Measurements from ENCODE around the gene ATP8A2. TPM values are rescaled to one million over a fixed set of nuclear protein-coding genes. Genes with fewer than 3 reads are reported as not detected.
"Not testable (repeated sequence)": the region's sequence is repeated elsewhere in the genome, so short reads cannot be mapped to it uniquely, and the experiment has no call there.

ATP8A2 gene
- total RNA-seq, 2 experiments from 2014 or later, result not detected

- no TSS peak for BruUV-seq (replicated peaks)
- CTCF ChIA-PET (ENCODE audit: unreplicated experiment), result no interaction called here
Observed at GRCh38 chr13:25951831-25952230, 580.1 kb downstream of the ATP8A2 start.

DNA sequence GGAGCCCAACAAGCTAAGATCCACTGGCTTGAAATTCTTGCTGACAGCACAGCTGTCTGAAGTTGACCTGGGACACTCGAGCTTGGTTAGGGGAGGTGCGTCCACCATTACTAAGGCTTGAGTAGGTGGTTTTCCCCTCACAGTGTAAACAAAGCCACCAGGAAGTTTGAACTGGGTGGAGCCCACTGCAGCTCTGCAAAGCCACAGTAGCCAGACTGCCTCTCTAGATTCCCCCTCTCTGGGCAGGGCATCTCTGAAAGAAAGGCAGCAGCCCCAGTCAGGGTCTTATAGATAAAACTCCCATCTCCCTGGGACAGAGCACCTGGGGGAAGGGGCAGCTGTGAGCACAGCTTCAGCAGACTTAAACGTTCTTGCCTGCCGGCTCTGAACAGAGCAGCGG lies 582.3 kb downstream of the ATP8A2 start:
- H3K36me3 ChIP-seq (ENCODE audit: insufficient read depth, low read length); BruUV-seq (replicated peaks); H3K4me2 ChIP-seq (ENCODE audit: low read length); intact Hi-C loops (cut with micrococcal nuclease; ENCODE audit: unreplicated experiment); DNase-seq (ENCODE audit: low spot score); POLR2A ChIA-PET; H3K4me1 ChIP-seq (ENCODE audit: insufficient read depth, low read length, poor library complexity, severe bottlenecking); H2AFZ ChIP-seq (ENCODE audit: low read length); H3K4me3 ChIP-seq (ENCODE audit: low read depth, low read length, poor library complexity, severe bottlenecking); H4K20me1 ChIP-seq (ENCODE audit: insufficient read depth, low read length); H3K79me2 ChIP-seq (ENCODE audit: insufficient read depth, low read depth, low read length); H3K27ac ChIP-seq (ENCODE audit: low read depth, low read length, poor library complexity, severe bottlenecking); CTCF ChIA-PET (ENCODE audit: unreplicated experiment); H3K9me2 ChIP-seq (ENCODE audit: insufficient read depth, low read length); H3K9me3 ChIP-seq (ENCODE audit: low read length): not testable (repeated sequence)

More at GRCh38 chr13:25951831-25952230, 580.1 kb downstream of the ATP8A2 start:
- Histone ChIP-seq H3K9me3 (ENCODE audit: low read length) (no peaks in the 10 kb centered on the region), H4K20me1 (ENCODE audit: insufficient read depth, low read length) (no peaks in the 10 kb centered on the region), H3K4me1 (ENCODE audit: insufficient read depth, low read length, poor library complexity, severe bottlenecking) (no peaks in the 10 kb centered on the region), H3K4me2 (ENCODE audit: low read length) (no peak overlapping the region), H3K4me3 (ENCODE audit: low read depth, low read length, poor library complexity, severe bottlenecking) (no peak overlapping the region), H2AFZ (ENCODE audit: low read length) (no peak overlapping the region), H3K27ac (ENCODE audit: low read depth, low read length, poor library complexity, severe bottlenecking) (no peak overlapping the region), H3K79me2 (ENCODE audit: insufficient read depth, low read depth, low read length) (no peaks in the 10 kb centered on the region), H3K9me2 (ENCODE audit: insufficient read depth, low read length) (no peaks in the 10 kb centered on the region), H3K36me3 (ENCODE audit: insufficient read depth, low read length) (no peaks in the 10 kb centered on the region)
- TF ChIP-seq CTCF (conservative IDR thresholded peaks at IDR 0.05; ENCODE audit: low read length) (no peak), EZH2phosphoT487 (IDR thresholded peaks at IDR 0.05; ENCODE audit: borderline replicate concordance, low read depth, low read length) (no peak)
- intact Hi-C loops (cut with micrococcal nuclease; ENCODE audit: unreplicated experiment), result no loop called here
- POLR2A ChIA-PET, result no interaction called here
- no peak for DNase-seq (ENCODE audit: low spot score)

GRCh38 chr13:25954943-25955342 lies 583.2 kb downstream of the ATP8A2 start:
- H2AFZ ChIP-seq (ENCODE audit: low read length); POLR2A ChIA-PET; H3K27ac ChIP-seq (ENCODE audit: low read depth, low read length, poor library complexity, severe bottlenecking); H3K9me3 ChIP-seq (ENCODE audit: low read length); intact Hi-C loops (cut with micrococcal nuclease; ENCODE audit: unreplicated experiment); BruUV-seq (replicated peaks); H3K36me3 ChIP-seq (ENCODE audit: insufficient read depth, low read length); CTCF ChIA-PET (ENCODE audit: unreplicated experiment); H3K4me3 ChIP-seq (ENCODE audit: low read depth, low read length, poor library complexity, severe bottlenecking); H4K20me1 ChIP-seq (ENCODE audit: insufficient read depth, low read length); H3K4me2 ChIP-seq (ENCODE audit: low read length); DNase-seq (ENCODE audit: low spot score); H3K9me2 ChIP-seq (ENCODE audit: insufficient read depth, low read length); H3K4me1 ChIP-seq (ENCODE audit: insufficient read depth, low read length, poor library complexity, severe bottlenecking); H3K79me2 ChIP-seq (ENCODE audit: insufficient read depth, low read depth, low read length): not testable (repeated sequence)

DNA sequence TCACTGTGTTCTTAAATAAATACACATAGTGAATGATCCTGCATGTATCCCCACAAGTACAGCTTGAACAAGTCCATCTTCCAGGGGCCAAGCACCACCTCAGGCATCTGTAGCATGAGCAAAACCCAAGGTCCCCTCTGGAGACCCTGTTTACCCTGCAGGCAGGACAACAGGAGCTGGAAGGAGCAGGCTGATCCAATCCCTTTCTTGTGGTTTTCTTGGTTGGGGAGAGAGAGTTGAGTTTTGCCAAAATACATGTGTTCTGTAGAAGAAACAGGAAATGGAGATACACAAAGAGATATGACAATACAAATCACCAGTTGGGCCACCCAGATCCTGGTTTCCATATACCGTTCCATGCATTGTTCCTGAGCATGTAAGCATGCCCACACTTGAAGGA lies 587.2 kb downstream of the ATP8A2 start:
- Histone ChIP-seq H2AFZ (ENCODE audit: low read length) (no peak overlapping the region), H4K20me1 (ENCODE audit: insufficient read depth, low read length) (no peaks in the 10 kb centered on the region), H3K79me2 (ENCODE audit: insufficient read depth, low read depth, low read length) (no peaks in the 10 kb centered on the region), H3K27ac (ENCODE audit: low read depth, low read length, poor library complexity, severe bottlenecking) (no peak overlapping the region), H3K36me3 (ENCODE audit: insufficient read depth, low read length) (no peaks in the 10 kb centered on the region), H3K9me2 (ENCODE audit: insufficient read depth, low read length) (no peaks in the 10 kb centered on the region), H3K4me2 (ENCODE audit: low read length) (no peak overlapping the region), H3K4me3 (ENCODE audit: low read depth, low read length, poor library complexity, severe bottlenecking) (no peak overlapping the region), H3K9me3 (ENCODE audit: low read length) (no peaks in the 10 kb centered on the region), H3K4me1 (ENCODE audit: insufficient read depth, low read length, poor library complexity, severe bottlenecking) (no peaks in the 10 kb centered on the region)
- ChIA-PET CTCF (ENCODE audit: unreplicated experiment) (no interaction called here), POLR2A (no interaction called here)
- intact Hi-C loops (cut with micrococcal nuclease; ENCODE audit: unreplicated experiment), result no loop called here
- no peak for TF ChIP-seq EZH2phosphoT487 (IDR thresholded peaks at IDR 0.05; ENCODE audit: borderline replicate concordance, low read depth, low read length)
- no peak for TF ChIP-seq CTCF (conservative IDR thresholded peaks at IDR 0.05; ENCODE audit: low read length)
- no TSS peak for BruUV-seq (replicated peaks)
- DNase-seq (ENCODE audit: low spot score), result no peak

Measured in OCI-LY7 (cell line).